ENCODE measurements around the gene HIBCH.
"Not testable (repeated sequence)": the region's sequence is repeated elsewhere in the genome, so short reads cannot be mapped to it uniquely, and the experiment has no call there.

Gene HIBCH

DNA sequence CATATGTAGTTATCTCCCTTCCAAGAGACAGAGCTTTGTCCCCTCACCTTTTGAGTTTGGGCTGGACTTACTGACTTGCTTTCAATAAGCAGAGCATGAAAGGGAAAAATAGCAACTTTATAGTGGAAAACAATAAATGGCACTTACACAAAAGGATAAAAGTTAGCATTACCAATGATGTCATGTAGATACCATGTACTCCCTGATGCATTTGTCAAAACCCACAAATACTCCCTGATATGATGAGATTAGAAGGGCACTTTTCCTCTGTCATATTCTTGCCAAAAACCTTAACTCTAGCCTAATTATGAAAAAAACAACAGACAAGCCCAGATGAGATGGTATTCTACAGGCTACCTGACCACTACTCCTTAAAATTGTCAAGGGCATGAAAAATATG, 16.0 kb downstream of the HIBCH start:
- DNase-seq: no peak

DNA sequence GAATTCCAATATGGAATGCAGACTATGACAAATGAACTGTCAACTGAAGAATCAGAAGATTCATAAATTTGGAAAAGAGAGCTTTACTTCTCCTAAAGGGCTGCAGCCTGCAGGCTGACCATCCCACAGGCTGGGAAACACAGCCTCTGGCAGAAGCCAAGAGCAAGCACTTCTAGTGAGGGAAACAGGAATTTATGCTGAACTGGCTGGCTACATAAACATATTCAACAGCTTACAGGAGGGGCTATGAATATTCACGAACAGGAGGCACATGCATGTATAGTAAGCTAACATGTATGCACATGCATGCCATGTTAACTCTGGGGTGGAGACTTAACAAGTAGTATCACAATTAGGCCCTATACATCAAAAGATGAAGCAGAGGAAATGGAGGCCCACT, 17.6 kb downstream of the HIBCH start:
- DNase-seq: no peak

DNA sequence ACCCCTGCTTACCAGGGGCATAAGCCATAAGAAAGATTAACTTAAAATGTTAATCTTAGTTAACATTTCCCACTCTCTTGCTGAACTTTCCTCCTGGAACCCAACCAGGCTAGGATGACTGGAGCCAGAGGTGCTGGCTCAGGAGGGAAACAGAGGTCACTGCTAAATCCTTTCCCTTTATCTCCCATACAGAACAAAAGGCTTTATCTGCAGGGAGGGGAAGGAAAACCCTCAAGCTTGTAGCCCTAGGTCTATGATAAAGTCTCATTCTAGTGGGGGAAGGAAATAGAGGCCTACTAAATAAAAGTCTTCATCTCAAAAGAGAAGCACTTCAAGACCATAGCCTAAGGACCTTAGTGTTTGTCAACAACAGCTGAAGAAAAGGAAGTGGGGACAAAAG, 18.6 kb downstream of the HIBCH start:
- DNase-seq: no peak

DNA sequence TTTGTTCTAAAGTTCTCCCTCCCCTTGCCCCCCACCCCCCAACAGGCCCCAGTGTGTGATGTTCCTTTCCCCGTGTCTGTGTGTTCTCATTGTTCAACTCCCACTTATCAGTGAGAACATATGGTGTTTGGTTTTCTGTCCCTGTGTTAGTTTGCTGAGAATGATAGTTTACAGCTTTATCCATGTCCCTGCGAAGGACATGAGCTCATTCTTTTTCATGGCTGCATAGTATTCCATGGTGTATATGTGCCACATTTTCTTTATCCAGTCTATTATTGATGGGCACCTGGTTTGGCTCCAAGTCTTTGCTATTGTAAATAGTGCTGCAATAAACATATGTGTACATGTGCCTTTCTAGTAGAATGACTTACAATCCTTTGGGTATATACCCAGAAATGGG, 21.7 kb downstream of the HIBCH start:
- not testable (repeated sequence) for DNase-seq

DNA sequence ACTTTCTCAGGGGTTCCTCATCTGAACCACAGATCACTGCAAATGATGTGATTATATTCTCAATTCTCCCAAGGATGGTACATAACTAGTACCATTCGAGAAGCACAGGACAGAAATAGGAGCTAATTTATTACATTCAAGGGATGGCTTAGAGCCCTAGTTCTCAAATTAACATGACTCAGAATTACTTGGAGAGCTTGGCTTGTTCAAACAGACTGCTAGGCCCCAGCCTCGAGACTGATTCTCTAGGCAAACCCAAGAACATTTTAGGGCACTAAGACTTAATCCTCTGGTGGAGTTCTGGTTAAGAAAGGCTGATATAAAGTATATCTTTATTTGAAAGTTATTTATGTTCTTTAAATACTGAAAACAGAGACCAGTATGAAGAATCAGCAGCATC, 35.8 kb downstream of the HIBCH start:
- DNase-seq: no peak

DNA sequence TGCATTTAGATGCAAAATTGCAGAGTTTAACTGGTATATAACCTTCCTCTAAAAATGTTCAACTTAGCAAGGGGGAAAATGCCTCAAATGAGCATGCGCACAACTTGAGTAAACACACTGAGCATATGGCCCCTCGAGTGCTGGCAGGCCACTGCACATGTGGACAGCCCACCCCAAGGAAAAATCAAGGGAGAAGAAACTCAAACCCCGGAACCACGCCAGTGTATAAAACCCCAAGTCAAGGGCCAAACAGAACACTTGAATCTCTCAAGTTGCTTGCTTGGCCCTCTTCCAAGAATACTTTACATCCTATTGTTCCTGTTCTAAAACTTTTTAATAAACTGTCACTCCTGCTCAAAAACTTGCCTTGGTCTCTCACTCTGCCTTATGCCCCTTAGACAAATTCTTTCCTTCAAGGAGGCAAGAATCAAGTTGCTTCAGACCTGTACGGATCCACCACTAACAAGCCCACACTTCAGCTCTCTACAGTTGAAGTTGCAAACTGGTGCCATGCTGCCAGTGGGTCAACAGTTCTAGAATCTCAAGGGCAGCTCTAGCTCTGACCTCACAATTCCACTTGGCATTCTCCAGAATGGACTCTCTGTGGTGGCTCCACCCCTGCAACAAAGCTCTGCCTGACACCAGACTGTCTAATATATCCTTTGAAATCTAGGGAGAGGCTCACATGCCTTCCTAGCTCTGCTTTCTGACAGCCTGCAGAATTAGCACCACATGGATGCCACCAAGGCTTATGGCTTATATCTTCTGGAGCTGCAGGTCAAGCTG, 38.9 kb downstream of the HIBCH start:
- peak; percentile 33 for DNase-seq

DNA sequence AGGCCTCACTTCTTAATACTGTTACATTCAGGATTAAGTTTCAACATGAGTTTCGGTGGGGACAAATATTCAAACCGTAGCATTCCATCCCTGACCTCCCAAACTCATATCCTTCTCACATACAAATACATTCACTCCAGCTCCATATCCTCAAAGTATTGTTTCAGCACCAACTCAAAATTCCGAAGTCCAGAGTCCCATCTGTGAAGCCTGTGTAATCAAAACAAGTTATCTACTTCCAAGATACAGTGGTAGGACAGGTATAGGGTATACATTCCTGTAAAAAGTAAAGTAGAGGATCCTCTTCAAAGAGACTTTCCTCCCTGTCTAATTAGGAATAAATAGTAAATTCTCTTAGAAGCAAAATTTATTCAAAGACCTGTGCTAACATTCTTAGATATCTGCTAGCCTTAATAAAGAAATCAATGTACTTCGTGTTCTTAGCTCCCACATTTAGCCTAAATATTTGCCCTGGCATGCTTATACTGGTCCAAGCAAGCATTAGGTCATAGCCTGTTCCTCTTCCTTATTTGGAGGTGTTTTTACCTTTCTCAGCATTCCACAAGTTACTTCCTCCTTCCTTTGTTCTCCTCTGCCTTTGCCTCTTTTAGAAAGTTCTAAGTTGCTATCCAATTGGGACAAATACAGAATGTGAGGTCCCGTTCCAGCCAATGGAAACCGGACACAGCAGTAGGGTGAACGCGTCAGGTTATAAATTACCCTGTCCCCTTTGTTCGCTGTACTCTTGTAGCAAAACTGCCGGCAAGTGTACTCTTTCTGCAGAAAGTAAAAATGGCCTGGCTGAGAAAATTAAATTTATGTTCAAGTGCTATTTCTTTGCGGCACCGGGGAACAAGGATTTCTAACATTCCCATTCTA, 40.1 kb downstream of the HIBCH start:
- DNase-seq: not testable (repeated sequence)

DNA sequence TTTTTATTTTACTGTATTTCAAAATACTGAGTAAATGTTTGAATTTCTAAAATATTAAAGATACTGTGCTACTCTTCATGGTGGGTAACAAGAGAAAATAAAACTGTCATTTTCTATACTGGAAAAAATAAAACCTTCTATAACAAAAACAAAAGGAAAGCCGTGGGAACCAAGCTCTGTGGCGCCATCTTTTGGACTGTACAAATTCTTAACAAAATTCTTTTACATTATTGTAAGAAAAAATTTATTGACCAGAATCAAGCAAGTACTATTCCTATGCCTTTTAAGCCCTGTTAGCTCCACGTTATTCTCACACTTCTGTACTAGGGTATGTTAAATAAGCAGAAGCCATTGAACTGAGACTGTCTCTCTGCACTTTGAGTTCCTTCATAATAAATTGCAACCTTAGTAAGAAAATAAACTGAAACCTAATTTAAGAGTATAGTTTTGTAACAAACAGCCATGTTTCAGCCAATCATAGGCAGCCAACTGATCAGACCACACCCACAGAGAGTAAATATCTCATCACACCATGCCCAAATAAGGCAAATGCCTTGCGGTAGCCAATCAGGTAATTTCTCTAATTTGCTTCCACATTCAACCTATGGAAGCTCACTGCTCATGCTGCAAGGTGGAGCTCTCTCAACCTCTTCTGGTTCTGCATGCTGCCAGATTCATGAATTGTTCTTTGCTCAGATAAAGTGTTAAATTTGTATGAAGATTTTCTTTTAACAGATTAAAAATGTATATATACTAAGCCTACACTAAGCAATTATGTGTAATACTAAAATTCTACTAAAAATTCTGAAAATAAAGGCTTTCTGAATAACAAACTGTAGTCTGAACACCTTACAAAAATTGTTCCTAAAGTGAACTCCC, 42.2 kb downstream of the HIBCH start:
- peak; percentile 15 for DNase-seq

DNA sequence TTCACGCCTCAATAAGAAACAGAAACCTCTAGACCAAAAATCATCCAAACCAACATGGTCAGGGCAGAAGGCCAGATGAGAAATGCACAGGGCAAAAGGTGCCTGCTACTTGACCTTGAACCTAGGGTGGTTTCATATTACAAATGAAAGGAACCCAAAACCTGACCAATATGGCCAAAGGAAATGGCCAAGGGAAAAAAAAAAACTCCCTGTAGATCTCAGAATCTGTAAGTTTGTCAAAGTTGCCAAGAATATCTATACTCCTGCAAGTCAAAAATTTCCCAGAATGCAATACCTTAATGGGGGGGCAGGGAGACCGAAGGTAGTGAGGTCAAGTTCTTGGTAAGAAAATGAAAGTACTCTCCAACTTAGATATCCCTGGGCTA, 47.2 kb downstream of the HIBCH start:
- no peak for DNase-seq

DNA sequence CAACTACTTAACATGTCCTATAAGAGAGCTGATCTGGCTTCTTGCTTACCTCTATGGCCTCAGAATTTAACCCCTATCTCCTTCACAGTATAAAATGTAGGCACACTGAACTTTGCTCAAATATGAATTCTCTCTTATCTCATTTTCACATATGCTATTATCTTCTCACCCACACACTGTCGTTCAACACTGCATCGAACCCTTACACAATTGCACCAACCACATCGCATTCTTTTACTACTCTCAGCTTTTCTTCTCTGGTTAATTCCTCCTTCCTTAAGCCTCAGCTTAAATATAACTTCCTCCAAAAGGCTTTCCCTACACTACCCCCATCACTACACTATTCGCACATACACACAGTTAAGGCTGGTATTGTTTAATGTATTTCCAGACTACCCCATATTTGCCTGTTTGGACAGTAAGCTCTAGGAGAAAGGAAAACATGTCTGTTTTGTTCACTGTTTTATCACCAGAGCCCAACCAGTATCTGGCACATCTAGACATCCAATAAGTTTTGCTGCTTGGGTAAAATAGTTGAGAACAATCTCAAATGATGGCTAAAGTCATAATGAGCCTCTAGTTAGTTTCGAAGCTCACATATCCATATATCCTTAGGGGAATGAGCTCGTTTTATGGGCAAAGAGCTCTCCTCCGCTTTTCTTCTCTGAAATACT, 47.7 kb downstream of the HIBCH start:
- DNase-seq: no peak

DNA sequence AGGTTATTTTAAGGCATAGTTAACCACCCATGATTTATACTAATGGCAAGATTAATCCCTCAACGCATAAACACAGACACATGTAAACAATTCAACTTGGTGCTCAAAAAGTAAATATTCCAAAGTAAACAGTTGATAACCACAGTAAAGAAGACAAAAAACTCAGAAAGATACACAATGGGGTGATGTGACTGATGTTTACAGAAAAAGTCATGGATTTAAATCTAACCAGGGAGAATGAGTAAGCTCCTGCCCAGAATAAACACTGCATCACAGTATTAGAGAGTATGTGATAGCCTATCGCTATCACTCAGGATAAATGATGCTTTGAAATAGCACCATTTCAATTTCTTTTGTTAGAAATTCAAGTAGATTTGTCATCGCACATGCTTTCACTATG, 49.3 kb downstream of the HIBCH start:
- no peak for DNase-seq

DNA sequence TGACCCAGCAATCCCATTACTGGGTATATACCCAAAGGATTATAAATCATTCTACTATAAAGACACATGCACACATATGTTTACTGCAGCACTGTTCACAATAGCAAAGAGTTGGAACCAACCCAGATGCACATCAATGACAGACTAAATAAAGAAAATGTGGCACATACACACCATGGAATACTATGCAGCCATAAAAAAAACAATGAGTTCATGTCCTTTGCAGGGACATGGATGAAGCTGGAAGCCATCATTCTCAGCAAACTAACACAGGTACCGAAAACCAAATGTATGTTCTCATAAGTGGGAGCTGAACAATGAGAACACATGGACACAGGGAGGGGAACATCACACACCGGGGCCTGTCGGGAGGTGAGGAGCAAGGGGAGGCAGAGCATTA, 49.9 kb downstream of the HIBCH start:
- not testable (repeated sequence) for DNase-seq

DNA sequence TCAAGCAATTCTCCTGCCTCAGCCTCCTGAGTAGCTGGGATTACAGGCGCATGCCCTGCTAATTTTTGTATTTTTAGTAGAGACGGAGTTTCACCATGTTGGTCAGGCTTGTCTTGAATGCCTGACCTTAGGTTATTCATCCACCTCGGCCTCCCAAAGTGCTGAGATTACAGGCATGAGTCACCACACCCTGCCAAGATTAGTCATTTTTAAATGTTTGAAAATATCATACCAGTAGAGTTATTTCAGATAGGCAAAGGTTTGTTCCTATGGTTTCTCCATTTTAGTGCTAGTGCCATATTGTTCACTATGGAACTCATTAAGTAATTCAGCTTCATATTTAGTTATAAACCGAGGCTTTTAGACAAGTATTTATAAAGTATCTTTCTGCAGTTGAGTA, 52.3 kb downstream of the HIBCH start:
- no peak for DNase-seq

DNA sequence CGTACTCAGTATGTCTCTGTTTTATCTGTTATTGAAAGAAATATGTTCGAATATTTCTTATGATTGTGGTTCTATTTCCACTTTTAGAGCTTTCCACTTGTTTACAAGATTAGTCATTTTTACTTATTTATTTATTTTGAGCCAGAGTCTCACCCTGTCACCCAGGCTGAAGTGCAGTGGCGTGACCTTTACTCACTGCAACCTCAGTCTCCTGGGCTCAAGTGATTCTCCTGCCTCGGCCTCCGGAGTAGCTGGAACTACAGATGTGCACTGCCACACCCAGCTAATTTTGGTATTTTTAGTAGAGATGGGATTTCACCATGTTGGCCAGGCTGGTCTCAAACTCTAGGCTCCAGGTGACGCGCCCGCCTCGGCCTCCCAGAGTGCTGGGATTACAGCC, 53.3 kb downstream of the HIBCH start:
- DNase-seq: no peak

DNA sequence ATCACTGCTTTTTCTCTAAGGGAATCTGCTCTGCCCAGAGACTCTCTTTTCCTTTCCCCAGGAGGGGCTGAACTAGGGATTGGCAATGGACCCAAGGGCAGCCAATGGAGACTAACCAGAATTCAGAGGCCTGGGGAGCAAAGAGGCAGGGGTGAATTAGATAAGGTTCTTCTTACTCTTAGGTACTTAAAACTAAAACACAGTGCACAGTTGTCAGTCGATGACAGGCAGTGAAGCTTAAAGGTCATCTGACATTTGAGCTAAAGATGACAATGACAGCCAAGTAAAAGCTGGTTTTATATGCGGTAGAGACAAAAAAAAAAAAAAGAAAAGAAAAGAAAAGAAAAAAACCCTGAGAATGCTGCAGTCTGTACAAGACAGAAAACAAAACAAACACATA, 57.8 kb downstream of the HIBCH start:
- no peak for DNase-seq

DNA sequence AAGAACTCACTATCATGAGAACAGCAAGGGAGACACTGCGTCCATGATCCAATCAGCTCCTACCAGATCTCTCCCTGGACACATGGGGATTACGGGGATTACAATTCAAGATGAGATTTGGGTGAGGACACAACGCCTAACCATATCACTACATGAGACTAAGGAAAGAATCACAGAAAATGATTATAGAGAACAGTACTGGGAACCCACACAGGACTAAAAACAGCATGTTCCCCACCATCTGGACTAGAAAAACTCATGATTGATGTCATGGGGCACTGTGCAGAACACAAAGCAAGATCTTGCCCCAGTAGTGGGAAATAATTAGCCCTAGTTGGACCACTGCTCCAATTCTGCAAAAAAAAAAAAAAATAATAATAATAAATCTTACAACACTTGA, 63.5 kb downstream of the HIBCH start:
- DNase-seq: no peak

DNA sequence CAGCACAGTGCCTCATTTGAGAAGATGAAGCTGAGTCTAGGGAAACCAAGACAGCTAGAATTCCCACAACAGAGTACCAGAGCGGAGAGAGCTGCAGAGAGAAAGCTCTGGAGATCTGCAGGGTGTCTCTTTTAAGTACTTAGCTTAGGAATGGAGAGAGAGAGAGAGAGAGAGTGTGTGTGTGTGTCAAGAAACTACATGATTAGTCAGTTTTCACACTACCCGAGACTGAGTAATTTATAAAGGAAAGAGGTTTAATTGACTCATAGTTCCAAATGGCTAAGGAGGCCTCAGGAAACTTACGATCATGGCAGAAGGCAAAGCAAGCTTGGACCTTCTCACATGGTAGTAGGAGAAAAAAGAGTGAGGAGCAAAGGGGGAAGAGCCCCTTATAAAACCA, 64.0 kb downstream of the HIBCH start:
- no peak for DNase-seq

DNA sequence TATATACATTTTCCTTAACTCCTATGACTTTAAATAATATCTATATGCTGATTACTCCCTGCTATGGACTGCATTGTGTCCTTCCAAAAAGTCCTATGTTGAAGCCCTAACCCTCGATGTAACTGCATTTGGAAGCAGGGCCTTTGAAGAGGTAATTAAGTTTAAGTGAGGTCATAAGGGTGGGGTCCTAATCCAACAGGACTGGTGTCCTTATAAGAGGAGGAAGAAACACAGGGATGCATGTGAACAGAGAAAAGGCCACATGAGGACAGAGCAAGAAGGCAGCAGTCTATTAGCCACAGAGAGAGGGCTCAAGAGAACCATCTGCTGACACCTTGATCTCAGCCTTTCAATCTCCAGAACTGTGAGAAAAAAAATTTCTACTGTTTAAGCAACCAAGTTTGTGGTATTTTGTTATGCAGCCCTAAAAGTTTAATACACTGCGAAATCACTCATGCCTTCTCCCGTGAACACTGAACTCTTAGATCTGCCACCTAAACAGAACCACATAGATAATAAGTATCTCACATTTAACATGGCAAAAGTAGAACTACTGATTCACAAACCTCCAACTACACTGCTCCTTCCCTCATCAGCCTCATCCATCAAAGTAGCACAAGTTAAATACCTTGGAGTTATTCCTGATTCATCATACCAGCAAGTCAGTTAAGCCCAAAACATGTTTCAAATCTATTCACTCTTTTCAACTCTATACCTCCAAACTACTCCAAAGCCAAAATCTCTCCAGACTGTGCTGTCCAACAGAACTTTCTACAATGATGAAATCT, 65.4 kb downstream of the HIBCH start:
- DNase-seq: no peak

DNA sequence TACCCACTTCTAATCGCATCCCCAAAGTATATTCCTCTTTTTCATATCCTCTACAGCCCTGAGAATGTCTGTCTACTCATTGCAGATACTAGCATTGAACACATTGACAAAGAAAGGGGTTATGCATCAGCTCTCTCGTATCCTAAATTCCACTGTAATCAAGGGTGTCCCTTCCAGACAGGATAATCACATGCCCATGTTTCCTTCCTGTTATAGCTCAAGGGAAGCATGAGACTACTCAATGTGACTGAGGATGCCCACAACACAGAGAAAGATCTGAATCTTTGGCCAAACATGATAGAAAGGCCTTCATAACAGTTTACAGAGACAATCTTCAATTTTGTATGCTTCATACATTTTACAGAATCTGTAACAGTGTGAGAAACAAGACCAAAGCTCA, 69.2 kb downstream of the HIBCH start:
- DNase-seq: no peak

DNA sequence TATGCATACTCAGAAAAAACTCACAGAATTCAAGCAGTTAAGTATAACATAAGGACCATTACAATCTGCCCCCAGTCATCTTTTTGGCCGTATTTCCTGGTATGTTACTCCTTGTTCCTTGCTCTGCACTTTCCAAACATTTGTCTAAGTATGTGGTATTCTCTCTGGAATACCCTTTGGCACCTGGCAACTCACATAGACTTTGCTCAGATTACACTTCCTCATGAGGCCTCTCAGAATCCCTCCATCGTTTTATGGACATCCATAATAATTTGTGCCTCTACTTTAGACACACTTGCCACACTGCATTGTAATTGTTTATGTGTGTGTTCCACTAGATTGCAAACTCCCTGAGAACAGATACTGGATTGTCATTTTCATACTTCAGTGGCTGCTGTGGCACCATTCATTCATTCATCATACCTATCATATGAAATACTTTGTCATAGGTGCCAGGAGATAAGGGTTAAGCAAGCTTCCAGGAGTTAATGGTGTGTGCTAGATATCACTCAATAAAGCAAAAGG, 84.0 kb downstream of the HIBCH start:
- DNase-seq: no peak

DNA sequence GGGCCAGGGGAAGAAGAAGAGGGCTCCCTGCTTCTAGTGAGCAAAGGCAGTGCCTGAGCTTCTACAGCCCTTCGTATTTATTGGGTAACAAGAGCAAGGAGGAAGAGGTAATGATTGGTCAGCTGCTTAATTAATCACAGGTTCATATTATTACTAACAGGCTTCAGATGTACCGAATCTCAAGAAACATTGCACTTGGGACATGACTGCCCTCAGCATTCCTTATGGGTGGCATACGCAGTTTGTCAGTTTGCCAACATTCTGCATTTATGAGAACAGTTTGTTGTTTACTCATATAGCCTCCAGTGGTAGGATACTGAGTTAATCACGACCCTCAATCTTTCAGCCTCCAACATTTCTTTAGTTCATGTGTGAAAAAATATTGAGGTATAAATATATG, 84.5 kb downstream of the HIBCH start:
- DNase-seq: no peak

DNA sequence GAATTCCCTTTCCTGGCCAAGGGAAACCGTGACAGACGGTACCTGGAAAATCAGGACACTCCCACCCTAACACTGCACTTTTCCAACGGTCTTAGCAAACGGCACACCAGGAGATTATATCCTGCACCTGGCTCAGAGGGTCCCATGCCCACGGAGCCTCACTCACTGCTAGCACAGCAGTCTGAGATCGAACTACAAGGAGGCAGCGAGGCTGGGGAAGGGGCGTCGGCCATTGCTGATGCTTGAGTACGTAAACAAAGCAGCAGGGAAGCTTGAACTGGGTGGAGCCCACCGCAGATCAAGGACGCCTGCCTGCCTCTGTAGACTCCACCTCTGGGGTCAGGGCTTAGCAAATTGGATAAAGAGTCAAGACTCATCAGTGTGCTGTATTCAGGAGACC, 95.6 kb downstream of the HIBCH start:
- DNase-seq: not testable (repeated sequence)

Measured in NCI-H510A treated with DMSO at 0.1 percent for 48 hours (cell line).